ENCODE results near the gene CSF1R. TPM values are rescaled to one million over a fixed set of nuclear protein-coding genes. Genes with fewer than 3 reads are reported as not detected.

CSF1R gene
- total RNA-seq, 4 donors from 2014 or later = 12.3 to 58.0 (median 35.2) TPM

GRCh38 chr5:150082889-150083288, 3.5 kb downstream of the CSF1R start:
- no peak for ATAC-seq
- peak overlapping the region in 1 of 2 donors; percentile 35 for H3K4me3 ChIP-seq
- H3K27ac ChIP-seq = no peak overlapping the region
- no peaks in the 10 kb centered on the region for H3K4me1 ChIP-seq
- WGBS, 2 donors (ENCODE audit: low coverage in 1 of 2) = 73% methylated on average over 6 of the region's 6 CpGs; no CpG with 5 or more reads in 1 of the 2 donors
- H3K9me3 ChIP-seq = no peaks in the 10 kb centered on the region
- H3K27me3 ChIP-seq = peaks cover 20% of the 10 kb centered on the region
- TF ChIP-seq POLR2A (IDR thresholded peaks at IDR 0.05) (no peak), EP300 (IDR thresholded peaks at IDR 0.05) (no peak), CTCF (IDR thresholded peaks at IDR 0.05) (no peak), POLR2AphosphoS5 (IDR thresholded peaks at IDR 0.05) (no peak)
- no peaks in the 10 kb centered on the region for H3K36me3 ChIP-seq

- no peaks in the 10 kb centered on the region for H3K9me3 ChIP-seq
- peaks cover 20% of the 10 kb centered on the region for H3K27me3 ChIP-seq
- ATAC-seq = no peak
- peak overlapping the region in 1 of 2 donors; percentile 35 for H3K4me3 ChIP-seq
- no peaks in the 10 kb centered on the region for H3K36me3 ChIP-seq
- no peaks in the 10 kb centered on the region for H3K4me1 ChIP-seq
- TF ChIP-seq POLR2AphosphoS5 (IDR thresholded peaks at IDR 0.05) (no peak), CTCF (IDR thresholded peaks at IDR 0.05) (no peak), EP300 (IDR thresholded peaks at IDR 0.05) (no peak), POLR2A (IDR thresholded peaks at IDR 0.05) (no peak)
- H3K27ac ChIP-seq = no peak overlapping the region
- 17 to 79% methylated on average over 1 to 3 of the region's 3 CpGs for WGBS, 2 donors (ENCODE audit: low coverage in 1 of 2)
Observed at GRCh38 chr5:150082374-150082773, 4.0 kb downstream of the CSF1R start.

GRCh38 chr5:150081541-150082283, 4.6 kb downstream of the CSF1R start:
- no peaks in the 10 kb centered on the region for H3K36me3 ChIP-seq
- TF ChIP-seq CTCF (IDR thresholded peaks at IDR 0.05) (no peak), EP300 (IDR thresholded peaks at IDR 0.05) (no peak), POLR2AphosphoS5 (IDR thresholded peaks at IDR 0.05) (peak; percentile 23), POLR2A (IDR thresholded peaks at IDR 0.05) (peak; percentile 22 to 45)
- WGBS, 2 donors (ENCODE audit: low coverage in 1 of 2) = 26 to 81% methylated on average over 3 to 11 of the region's 15 CpGs
- H3K27me3 ChIP-seq = peaks cover 15% of the 10 kb centered on the region
- H3K27ac ChIP-seq = no peak overlapping the region
- H3K4me1 ChIP-seq = no peaks in the 10 kb centered on the region
- no peaks in the 10 kb centered on the region for H3K9me3 ChIP-seq
- peak; percentile 68 for ATAC-seq
- H3K4me3 ChIP-seq = peak overlapping the region in 1 of 2 donors; percentile 35

GRCh38 chr5:150080696-150081435, 5.5 kb downstream of the CSF1R start:
- no peaks in the 10 kb centered on the region for H3K4me1 ChIP-seq
- H3K36me3 ChIP-seq = no peaks in the 10 kb centered on the region
- no peaks in the 10 kb centered on the region for H3K9me3 ChIP-seq
- 90% methylated on average over 2 of the region's 15 CpGs; no CpG with 5 or more reads in 1 of the 2 donors for WGBS, 2 donors (ENCODE audit: low coverage in 1 of 2)
- no peak overlapping the region for H3K4me3 ChIP-seq
- ATAC-seq = no peak
- TF ChIP-seq POLR2A (IDR thresholded peaks at IDR 0.05) (no peak), POLR2AphosphoS5 (IDR thresholded peaks at IDR 0.05) (no peak), EP300 (IDR thresholded peaks at IDR 0.05) (no peak), CTCF (IDR thresholded peaks at IDR 0.05) (no peak)
- H3K27me3 ChIP-seq = peaks cover 7% of the 10 kb centered on the region
- no peak overlapping the region for H3K27ac ChIP-seq

Measured in gastroesophageal sphincter (tissue), 4 donors.